ENCODE results near the gene NELFA. TPM values are rescaled to one million over a fixed set of nuclear protein-coding genes. Genes with fewer than 3 reads are reported as not detected.

Gene NELFA
- total RNA-seq, 1 donor, result 19.9 TPM

DNA sequence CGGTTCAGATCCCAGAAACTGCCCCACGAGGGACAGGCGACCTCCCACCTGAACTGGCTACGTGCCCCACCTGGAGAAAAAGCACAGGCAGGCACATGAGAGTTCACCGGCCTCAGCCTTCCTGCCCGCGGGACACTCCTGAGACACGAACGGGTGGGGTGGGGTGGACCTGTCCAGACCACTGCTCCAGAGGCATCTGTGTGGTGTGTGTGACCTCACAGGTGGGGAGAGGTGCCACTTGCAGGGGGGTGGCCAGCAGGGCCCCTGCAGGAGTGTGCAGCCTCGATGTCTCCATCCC is 18.5 kb downstream of the NELFA start:
- Histone ChIP-seq H3K4me1 (ENCODE audit: insufficient read depth, low read length) (no peaks in the 10 kb centered on the region), H3K27me3 (ENCODE audit: insufficient read depth, low read length) (no peaks in the 10 kb centered on the region), H3K4me3 (ENCODE audit: insufficient read depth, low read length) (no peak overlapping the region), H3K9me3 (ENCODE audit: low read depth, low read length) (no peaks in the 10 kb centered on the region), H3K36me3 (ENCODE audit: insufficient read depth, low read length) (peaks cover 6% of the 10 kb centered on the region), H4K20me1 (ENCODE audit: insufficient read depth, low read length) (peaks cover 18% of the 10 kb centered on the region), H3K79me2 (ENCODE audit: insufficient read depth, low read length) (peaks cover 28% of the 10 kb centered on the region), H2AFZ (ENCODE audit: low read length) (no peak overlapping the region), H3K4me2 (ENCODE audit: insufficient read depth, low read length) (no peak overlapping the region), H3K27ac (ENCODE audit: low read depth, low read length) (no peak overlapping the region)
- DNase-seq (ENCODE audit: insufficient read length, low spot score, missing footprints), result peak; percentile 26
- TF ChIP-seq, protein P1, sequence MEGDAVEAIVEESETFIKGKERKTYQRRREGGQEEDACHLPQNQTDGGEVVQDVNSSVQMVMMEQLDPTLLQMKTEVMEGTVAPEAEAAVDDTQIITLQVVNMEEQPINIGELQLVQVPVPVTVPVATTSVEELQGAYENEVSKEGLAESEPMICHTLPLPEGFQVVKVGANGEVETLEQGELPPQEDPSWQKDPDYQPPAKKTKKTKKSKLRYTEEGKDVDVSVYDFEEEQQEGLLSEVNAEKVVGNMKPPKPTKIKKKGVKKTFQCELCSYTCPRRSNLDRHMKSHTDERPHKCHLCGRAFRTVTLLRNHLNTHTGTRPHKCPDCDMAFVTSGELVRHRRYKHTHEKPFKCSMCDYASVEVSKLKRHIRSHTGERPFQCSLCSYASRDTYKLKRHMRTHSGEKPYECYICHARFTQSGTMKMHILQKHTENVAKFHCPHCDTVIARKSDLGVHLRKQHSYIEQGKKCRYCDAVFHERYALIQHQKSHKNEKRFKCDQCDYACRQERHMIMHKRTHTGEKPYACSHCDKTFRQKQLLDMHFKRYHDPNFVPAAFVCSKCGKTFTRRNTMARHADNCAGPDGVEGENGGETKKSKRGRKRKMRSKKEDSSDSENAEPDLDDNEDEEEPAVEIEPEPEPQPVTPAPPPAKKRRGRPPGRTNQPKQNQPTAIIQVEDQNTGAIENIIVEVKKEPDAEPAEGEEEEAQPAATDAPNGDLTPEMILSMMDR (IDR thresholded peaks at IDR 0.05; ENCODE audit: extremely low read depth, low read depth, low read length), result no peak

DNA sequence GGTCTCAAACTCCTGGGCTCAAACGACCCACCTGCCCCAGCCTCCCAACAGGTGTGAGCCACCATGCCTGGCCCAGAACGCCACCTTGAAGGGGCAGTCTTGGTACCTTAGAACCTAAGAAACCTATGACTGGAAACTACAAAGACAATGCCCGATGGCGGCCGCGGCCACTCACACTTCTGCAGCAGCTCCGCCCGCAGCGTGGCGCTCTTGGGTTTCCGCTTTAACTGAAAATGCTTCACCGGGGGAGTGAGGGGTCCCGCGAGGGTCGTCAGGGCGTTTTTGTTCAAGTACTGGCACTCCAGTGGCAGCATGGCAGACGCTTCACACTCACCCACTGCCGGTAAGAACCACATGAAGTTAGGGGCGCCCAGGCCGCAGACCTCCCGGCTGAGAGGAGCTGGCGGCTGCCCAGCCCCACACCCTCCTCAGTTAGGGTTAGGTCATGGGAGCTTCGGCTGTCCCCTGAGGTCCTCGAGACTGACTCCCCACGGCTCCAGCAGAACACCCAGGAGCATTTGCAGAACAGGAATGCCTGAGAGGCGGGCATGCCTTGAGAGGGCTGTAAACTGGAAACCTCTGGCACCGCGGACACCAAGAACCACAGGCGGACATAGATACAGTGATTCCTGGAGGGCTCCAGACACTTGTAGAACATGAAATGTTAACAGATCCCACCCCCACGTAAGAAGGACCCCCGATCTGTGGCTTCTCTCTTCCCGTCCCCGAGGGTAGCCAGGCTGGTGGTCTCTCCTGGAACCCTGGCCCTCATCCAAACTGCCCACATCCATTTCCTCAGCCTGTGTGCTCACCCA is 19.0 kb downstream of the NELFA start:
- no peaks in the 10 kb centered on the region for H3K9me3 ChIP-seq (ENCODE audit: low read depth, low read length)
- no peak overlapping the region for H3K4me2 ChIP-seq (ENCODE audit: insufficient read depth, low read length)
- H2AFZ ChIP-seq (ENCODE audit: low read length), result no peak overlapping the region
- H3K27me3 ChIP-seq (ENCODE audit: insufficient read depth, low read length), result no peaks in the 10 kb centered on the region
- peaks cover 25% of the 10 kb centered on the region for H3K79me2 ChIP-seq (ENCODE audit: insufficient read depth, low read length)
- H4K20me1 ChIP-seq (ENCODE audit: insufficient read depth, low read length), result peaks cover 17% of the 10 kb centered on the region
- no peaks in the 10 kb centered on the region for H3K4me1 ChIP-seq (ENCODE audit: insufficient read depth, low read length)
- TF ChIP-seq, protein P1 (IDR thresholded peaks at IDR 0.05; ENCODE audit: extremely low read depth, low read depth, low read length), result no peak
- DNase-seq (ENCODE audit: insufficient read length, low spot score, missing footprints), result peak; percentile 72
- peaks cover 6% of the 10 kb centered on the region for H3K36me3 ChIP-seq (ENCODE audit: insufficient read depth, low read length)
- H3K27ac ChIP-seq (ENCODE audit: low read depth, low read length), result no peak overlapping the region
- H3K4me3 ChIP-seq (ENCODE audit: insufficient read depth, low read length), result no peak overlapping the region

DNA sequence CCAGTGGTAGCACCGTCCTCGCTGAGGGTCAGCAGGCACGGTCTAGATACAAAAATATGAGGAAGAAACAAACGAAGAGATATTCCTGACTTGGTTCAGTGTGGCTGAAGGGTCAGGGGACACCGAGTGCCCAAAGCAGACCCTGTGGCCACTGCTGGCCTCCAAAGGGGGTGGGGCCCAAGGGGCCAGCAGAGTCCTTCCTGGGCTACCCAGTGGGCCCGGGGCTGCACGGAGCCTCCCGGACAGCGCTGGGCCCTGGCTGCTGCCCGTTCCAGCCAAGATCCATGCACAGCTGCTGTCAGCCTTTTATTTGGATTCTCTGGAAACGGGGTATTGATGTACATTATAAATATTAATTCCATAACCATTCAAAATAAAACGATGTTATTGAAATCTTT is 20.4 kb downstream of the NELFA start:
- peaks cover 16% of the 10 kb centered on the region for H4K20me1 ChIP-seq (ENCODE audit: insufficient read depth, low read length)
- TF ChIP-seq, protein P1 (IDR thresholded peaks at IDR 0.05; ENCODE audit: extremely low read depth, low read depth, low read length), result no peak
- H3K4me1 ChIP-seq (ENCODE audit: insufficient read depth, low read length), result no peaks in the 10 kb centered on the region
- H3K4me3 ChIP-seq (ENCODE audit: insufficient read depth, low read length), result no peak overlapping the region
- no peak overlapping the region for H3K27ac ChIP-seq (ENCODE audit: low read depth, low read length)
- H3K4me2 ChIP-seq (ENCODE audit: insufficient read depth, low read length), result no peak overlapping the region
- H3K27me3 ChIP-seq (ENCODE audit: insufficient read depth, low read length), result no peaks in the 10 kb centered on the region
- no peak overlapping the region for H2AFZ ChIP-seq (ENCODE audit: low read length)
- H3K36me3 ChIP-seq (ENCODE audit: insufficient read depth, low read length), result peaks cover 14% of the 10 kb centered on the region
- H3K79me2 ChIP-seq (ENCODE audit: insufficient read depth, low read length), result peaks cover 18% of the 10 kb centered on the region
- no peak for DNase-seq (ENCODE audit: insufficient read length, low spot score, missing footprints)
- H3K9me3 ChIP-seq (ENCODE audit: low read depth, low read length), result no peaks in the 10 kb centered on the region

DNA sequence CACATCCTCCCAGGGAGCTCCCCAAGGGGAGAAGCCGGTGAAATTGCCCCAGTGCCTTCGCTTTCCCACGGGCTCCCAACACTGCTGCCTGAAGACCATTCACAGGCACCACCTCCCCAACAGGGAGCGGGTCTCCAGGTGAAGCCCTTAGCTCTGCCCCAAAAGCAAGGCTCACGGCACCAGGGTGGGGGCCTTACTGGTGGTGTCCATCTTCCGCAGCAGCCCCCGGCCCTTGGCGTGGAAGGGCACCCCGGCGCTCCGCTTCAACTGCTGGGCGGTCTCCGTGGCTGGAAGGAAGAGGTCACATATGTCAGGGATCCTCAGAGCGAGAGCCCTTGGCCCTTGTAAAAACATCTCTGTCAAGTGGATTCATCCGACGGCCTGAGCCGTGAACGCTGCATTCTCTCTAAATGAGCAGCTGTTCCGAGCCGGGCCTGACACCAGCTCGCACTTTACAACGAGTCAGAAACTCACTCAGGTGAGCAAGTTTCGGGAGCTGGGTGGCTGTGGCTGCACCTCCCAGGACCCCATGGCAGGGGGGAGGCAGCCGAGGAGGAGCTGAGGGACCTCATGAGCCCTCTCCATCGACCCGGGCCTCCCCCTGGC is 20.9 kb downstream of the NELFA start:
- Histone ChIP-seq H4K20me1 (ENCODE audit: insufficient read depth, low read length) (peaks cover 16% of the 10 kb centered on the region), H3K27ac (ENCODE audit: low read depth, low read length) (no peak overlapping the region), H3K4me2 (ENCODE audit: insufficient read depth, low read length) (no peak overlapping the region), H3K4me3 (ENCODE audit: insufficient read depth, low read length) (no peak overlapping the region), H3K27me3 (ENCODE audit: insufficient read depth, low read length) (no peaks in the 10 kb centered on the region), H2AFZ (ENCODE audit: low read length) (no peak overlapping the region), H3K9me3 (ENCODE audit: low read depth, low read length) (no peaks in the 10 kb centered on the region), H3K79me2 (ENCODE audit: insufficient read depth, low read length) (peaks cover 14% of the 10 kb centered on the region), H3K4me1 (ENCODE audit: insufficient read depth, low read length) (no peaks in the 10 kb centered on the region), H3K36me3 (ENCODE audit: insufficient read depth, low read length) (peaks cover 19% of the 10 kb centered on the region)
- TF ChIP-seq, protein P1 (IDR thresholded peaks at IDR 0.05; ENCODE audit: extremely low read depth, low read depth, low read length), result no peak
- peak; percentile 86 for DNase-seq (ENCODE audit: insufficient read length, low spot score, missing footprints)
